HepG2 (cell line): ENCODE data around the gene EIF2B1. TPM values are rescaled to one million over a fixed set of nuclear protein-coding genes. Genes with fewer than 3 reads are reported as not detected.

Source experiments
- ATAC-seq: fragments of 200-7000 bp; cut with Tn5 transposase; 3 replicates; pipeline ENCODE4 v1.9.1; 2020; ENCODE audit warnings: mild to moderate bottlenecking, moderate library complexity
- BruUV-seq: library from RNA; stranded (reverse); fragments of 400-500 nt; replicated peaks from 2 replicates; lab custom pipeline; 2021; lab: Mats Ljungman, UMichigan
- CTCF ChIA-PET: fragments of 300-600 bp; formaldehyde crosslinking; extraction: SDS; loops from one replicate; lab custom pipeline; 2021; ENCODE audit warnings: low total read pairs, inconsistent platforms, low intra/inter-chr PET ratio; lab: Yijun Ruan, JAX
- POLR2A ChIA-PET: fragments of 350-600 bp; sonication (Branson Sonifier 250); formaldehyde crosslinking; loops from one replicate; lab custom pipeline; 2020; ENCODE audit warnings: antibody characterized with exemption, inconsistent platforms; lab: Yijun Ruan, JAX
- DNase-seq: peaks from one replicate; pipeline ENCODE4 v3.0.0-alpha.2; 2015; ENCODE audit warnings: low spot score
- FAIRE-seq: peaks from 3 replicates; lab custom pipeline; 2011; peaks lifted over from hg19 to GRCh38; lab: Jason Lieb, UNC
- H2AFZ ChIP-seq: one replicate; pipeline ENCODE4 v1.6.1; 2011; ENCODE audit warnings: low read length, inconsistent platforms
- H3K27ac ChIP-seq: fragments of 300-600 bp; 3 replicates; pipeline ENCODE4 v1.8.0; 2011; ENCODE audit warnings: mixed run types, mild to moderate bottlenecking, mixed read lengths, low read length, inconsistent platforms; ENCODE audit not compliant: insufficient read depth; ENCODE audit errors: extremely low read length
- H3K27me3 ChIP-seq, 2 experiments: fragments of 200-600 bp in 1 of 2; 2 replicates in 1 of 2; 3 replicates in 1 of 2; pipeline versions ENCODE4 v1.6.0 to v1.8.0; 2011; ENCODE audit warnings: low read length in 2 of 2, mild to moderate bottlenecking in 2 of 2, moderate library complexity in 2 of 2, inconsistent platforms in 1 of 2; ENCODE audit not compliant: insufficient read depth in 2 of 2, control insufficient read depth in 1 of 2
- H3K36me3 ChIP-seq, 2 experiments: fragments of 200-600 bp in 1 of 2; replicated peaks in 1 of 2; 2 replicates in 1 of 2; 3 replicates in 1 of 2; pipeline versions ENCODE4 v1.5.1 to v1.8.0; 2011; ENCODE audit warnings: low read length in 2 of 2, inconsistent platforms in 1 of 2; ENCODE audit not compliant: insufficient read depth in 2 of 2, control insufficient read depth in 1 of 2
- H3K4me1 ChIP-seq: 2 replicates; pipeline ENCODE4 v1.5.1; 2012; ENCODE audit warnings: low read length, inconsistent platforms; ENCODE audit not compliant: insufficient read depth
- H3K4me2 ChIP-seq: 2 replicates; pipeline ENCODE4 v1.6.0; 2011; ENCODE audit warnings: low read depth, low read length, inconsistent platforms
- H3K4me3 ChIP-seq, 3 experiments: fragments of 200-600 bp in 1 of 3; sonication (generic), shearing (Covaris generic) in 1 of 3; replicated peaks in 1 of 3; 2 replicates each; pipeline ENCODE4 v1.5.1; 2011 to 2016; ENCODE audit warnings: low read length in 3 of 3, inconsistent platforms in 2 of 3, low read depth in 2 of 3, mild to moderate bottlenecking in 2 of 3, control low read depth in 1 of 3, mixed read lengths in 1 of 3; ENCODE audit not compliant: insufficient read depth in 1 of 3
- H3K79me2 ChIP-seq: one replicate; pipeline ENCODE4 v1.6.1; 2011; ENCODE audit warnings: low read length, inconsistent platforms; ENCODE audit not compliant: insufficient read depth
- H3K9ac ChIP-seq: 2 replicates; pipeline ENCODE4 v1.6.0; 2011; ENCODE audit warnings: mild to moderate bottlenecking, low read depth, low read length, inconsistent platforms; ENCODE audit not compliant: insufficient read depth
- H3K9me3 ChIP-seq: 2 replicates; pipeline ENCODE4 v1.5.1; 2012; ENCODE audit warnings: mild to moderate bottlenecking, low read length
- H4K20me1 ChIP-seq: 2 replicates; pipeline ENCODE4 v1.6.0; 2011; ENCODE audit warnings: inconsistent platforms, mild to moderate bottlenecking, low read length, moderate library complexity; ENCODE audit not compliant: insufficient read depth
- ATRX ChIP-seq: sonication (generic); formaldehyde crosslinking; IDR thresholded peaks from 2 replicates; pipeline ENCODE4 v1.4.0; 2020; ENCODE audit warnings: missing genetic modification reagents, borderline replicate concordance
- CEBPZ ChIP-seq: IDR thresholded peaks from 2 replicates; pipeline ENCODE4 v1.6.1; 2012; ENCODE audit warnings: low read length, improper control_type of control experiment
- DNMT1 ChIP-seq: sonication (generic); formaldehyde crosslinking; IDR thresholded peaks from 2 replicates; pipeline ENCODE4 v1.5.1; 2020; ENCODE audit warnings: mild to moderate bottlenecking, missing genetic modification reagents
- HOXA7 ChIP-seq: sonication (generic); formaldehyde crosslinking; IDR thresholded peaks from 2 replicates; pipeline ENCODE4 v1.8.1; 2022; ENCODE audit warnings: mild to moderate bottlenecking, missing genetic modification reagents, moderate library complexity
- ZNF224 ChIP-seq: sonication (generic); formaldehyde crosslinking; IDR thresholded peaks from 2 replicates; pipeline ENCODE4 v1.5.0; 2020; ENCODE audit warnings: mild to moderate bottlenecking, missing genetic modification reagents
- ZNF382 ChIP-seq: sonication (generic); formaldehyde crosslinking; IDR thresholded peaks from 2 replicates; pipeline ENCODE4 v1.5.0; 2020; ENCODE audit warnings: missing genetic modification reagents, mild to moderate bottlenecking, borderline replicate concordance
- WGBS: methylation state at CpG from one replicate; pipeline ENCODE4 v1.1.6; 2017; ENCODE audit warnings: low lambda C conversion rate; 5-methylcytosine and 5-hydroxymethylcytosine counted together
- in situ Hi-C: cut with HindIII; loops from 2 replicates; pipeline ENCODE4 v1.10.0; 2017; ENCODE audit warnings: low pct_unique_long_range_greater_than_20kb; ENCODE audit not compliant: extremely low pct_ligation_motif_present
- intact Hi-C: fragments of 100-400 bp; cut with micrococcal nuclease; formaldehyde crosslinking; loops from one replicate; pipeline ENCODE4 v1.10.0; 2022; ENCODE audit not compliant: unreplicated experiment
- polyA plus RNA-seq, 8 experiments: library from polyadenylated mRNA; depleted of rRNA in 3 of 8; stranded (reverse) in 7 of 8; unstranded in 1 of 8; fragments of >200 nt; fragmentation: Illumina TruSeq in 4 of 8; extraction: Trizol in 4 of 8; gene quantifications; 2 replicates each; pipeline versions ENCODE4 v1.2.1 to v1.2.3, GENCODE V29; 2011 to 2016; ENCODE audit warnings: low read depth in 4 of 8, missing spikeins in 1 of 8, mixed read lengths in 1 of 8; ENCODE audit not compliant: insufficient read depth in 1 of 8
- total RNA-seq, 5 experiments: library from RNA; depleted of rRNA; stranded (reverse); fragments of >200 nt; fragmentation: Illumina TruSeq; extraction: Trizol; gene quantifications; 2 replicates each; pipeline ENCODE4 v1.2.3, GENCODE V29; 2016; ENCODE audit warnings: low read depth in 1 of 5

The EIF2B1 gene
- total and polyA plus RNA-seq, 2 of the 13 experiments (the other 11 are each of a cell fraction or from before 2014, with no cell fraction given): 18.7 to 37.4 TPM

GRCh38 chr12:123676616-123677320 is 43.3 kb upstream of the EIF2B1 start:
- BruUV-seq: no TSS peak
- intact Hi-C loops (no loop called here), in situ Hi-C loops (no loop called here)
- CTCF ChIA-PET: no interaction called here
- Histone ChIP-seq H3K36me3 (peaks cover 5% of the 10 kb centered on the region in 2 experiments; a peak in 3 of 5 replicates), H3K4me3 (no peak overlapping the region), H3K4me2 (no peak overlapping the region), H4K20me1 (no peaks in the 10 kb centered on the region), H3K79me2 (no peaks in the 10 kb centered on the region), H3K27ac (no peak overlapping the region), H3K4me1 (peaks cover 4% of the 10 kb centered on the region), H3K9me3 (no peaks in the 10 kb centered on the region), H2AFZ (no peak overlapping the region), H3K27me3 (no peaks in the 10 kb centered on the region), H3K9ac (no peak overlapping the region)
- FAIRE-seq (no peak), ATAC-seq (no peak), DNase-seq (no peak)
- POLR2A ChIA-PET: no interaction called here
- TF ChIP-seq HOXA7 (CRISPR knock-in tag) (no peak), ATRX (CRISPR knock-in tag) (no peak), CEBPZ (no peak), ZNF224 (CRISPR knock-in tag) (no peak), DNMT1 (CRISPR knock-in tag) (no peak), ZNF382 (CRISPR knock-in tag) (no peak)
- 95% methylated on average over 9 of the region's 9 CpGs for WGBS
